Stimulated activated CD4-positive, alpha-beta T cell treated with anti-CD3 and anti-CD28 coated beads, Interleukin-4, amount 100 ng/mL, for 1 hour (primary cell): ENCODE data around the gene NUP50.

Source experiments
- DNase-seq: peaks from one replicate; pipeline ENCODE4 v3.0.0-alpha.2; 2020

Gene NUP50

GRCh38 chr22:45211435-45211834 lies 47.7 kb downstream of the NUP50 start:
- DNase-seq, result no peak

- no peak for DNase-seq
Observed at GRCh38 chr22:45211848-45212247, 48.1 kb downstream of the NUP50 start.

GRCh38 chr22:45212306-45212709 lies 48.6 kb downstream of the NUP50 start:
- DNase-seq, result no peak

- DNase-seq, result no peak
Observed at GRCh38 chr22:45212992-45213751, 49.4 kb downstream of the NUP50 start.

- no peak for DNase-seq
Observed at GRCh38 chr22:45216133-45217003, 52.6 kb downstream of the NUP50 start.

- no peak for DNase-seq
Observed at GRCh38 chr22:45217345-45217744, 53.6 kb downstream of the NUP50 start.

GRCh38 chr22:45217806-45218205 lies 54.1 kb downstream of the NUP50 start:
- DNase-seq, result no peak

GRCh38 chr22:45218976-45219375 lies 55.3 kb downstream of the NUP50 start:
- no peak for DNase-seq

- DNase-seq, result no peak
Observed at GRCh38 chr22:45221201-45221600, 57.5 kb downstream of the NUP50 start.

- no peak for DNase-seq
Observed at GRCh38 chr22:45223304-45224117, 59.8 kb downstream of the NUP50 start.

GRCh38 chr22:45224331-45224730 lies 60.6 kb downstream of the NUP50 start:
- no peak for DNase-seq

- no peak for DNase-seq
Observed at GRCh38 chr22:45224988-45225731, 61.4 kb downstream of the NUP50 start.

- DNase-seq, result no peak
Observed at GRCh38 chr22:45225732-45226502, 62.2 kb downstream of the NUP50 start.

GRCh38 chr22:45226503-45227186 lies 62.9 kb downstream of the NUP50 start:
- DNase-seq, result no peak

GRCh38 chr22:45227645-45228400 lies 64.1 kb downstream of the NUP50 start:
- DNase-seq, result no peak

GRCh38 chr22:45228401-45228754 lies 64.7 kb downstream of the NUP50 start:
- no peak for DNase-seq

- DNase-seq, result no peak
Observed at GRCh38 chr22:45229181-45229580, 65.5 kb downstream of the NUP50 start.

GRCh38 chr22:45230026-45230721 lies 66.4 kb downstream of the NUP50 start:
- DNase-seq, result no peak

GRCh38 chr22:45231293-45231692 lies 67.6 kb downstream of the NUP50 start:
- DNase-seq, result no peak

- no peak for DNase-seq
Observed at GRCh38 chr22:45233386-45233785, 69.7 kb downstream of the NUP50 start.
